CD4-positive, alpha-beta T cell treated with Interleukin-4 for 1 hour (primary cell): ENCODE data around the gene KCTD17.
A peak's percentile ranks its signal among the peaks of the same experiment; 100 is the strongest.

Experiments used
- DNase-seq, 2 donors: peaks; one replicate each; pipeline ENCODE4 v3.0.0-alpha.2; 2020 to 2022

The KCTD17 gene

DNA sequence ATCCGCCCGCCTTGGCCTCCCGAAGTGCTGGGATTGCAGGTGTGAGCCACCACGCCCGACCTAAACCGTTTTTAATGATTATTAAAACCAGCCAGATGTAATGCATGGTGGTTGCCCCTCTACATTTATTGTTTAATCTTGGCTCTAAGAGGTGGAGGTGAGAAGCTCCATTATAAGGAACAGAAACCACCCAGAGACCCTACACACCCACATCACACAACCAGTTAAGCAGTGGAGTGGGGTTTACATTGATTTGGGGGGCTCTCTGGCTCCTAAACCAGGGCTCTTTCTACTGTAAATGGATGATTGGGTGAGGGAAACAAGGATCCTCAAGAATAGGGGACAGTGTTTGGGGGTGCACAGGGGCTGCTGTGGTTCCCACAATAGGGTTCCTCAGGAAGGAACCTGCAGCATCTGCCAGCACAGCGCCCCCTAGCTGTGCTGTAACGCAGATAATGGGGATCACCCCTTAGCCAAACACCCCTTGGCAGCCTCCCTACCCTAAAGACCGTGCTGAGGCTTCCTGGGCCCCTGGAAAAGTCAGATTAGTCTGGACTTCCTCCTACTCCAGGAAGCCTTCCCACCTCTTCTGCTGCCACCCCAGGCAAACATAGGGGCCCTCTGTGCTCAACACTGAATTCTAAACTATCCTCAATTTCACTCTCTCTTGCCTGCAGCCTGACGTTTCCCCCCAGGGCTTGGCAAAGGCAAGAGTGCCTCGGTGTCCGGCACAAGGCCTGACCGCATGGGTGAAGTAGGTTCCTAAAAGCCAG lies 29.6 kb upstream of the KCTD17 start:
- DNase-seq = peak; percentile 53 to 63

GRCh38 chr22:37022483-37023337 lies 28.8 kb upstream of the KCTD17 start:
- no peak for DNase-seq

DNA sequence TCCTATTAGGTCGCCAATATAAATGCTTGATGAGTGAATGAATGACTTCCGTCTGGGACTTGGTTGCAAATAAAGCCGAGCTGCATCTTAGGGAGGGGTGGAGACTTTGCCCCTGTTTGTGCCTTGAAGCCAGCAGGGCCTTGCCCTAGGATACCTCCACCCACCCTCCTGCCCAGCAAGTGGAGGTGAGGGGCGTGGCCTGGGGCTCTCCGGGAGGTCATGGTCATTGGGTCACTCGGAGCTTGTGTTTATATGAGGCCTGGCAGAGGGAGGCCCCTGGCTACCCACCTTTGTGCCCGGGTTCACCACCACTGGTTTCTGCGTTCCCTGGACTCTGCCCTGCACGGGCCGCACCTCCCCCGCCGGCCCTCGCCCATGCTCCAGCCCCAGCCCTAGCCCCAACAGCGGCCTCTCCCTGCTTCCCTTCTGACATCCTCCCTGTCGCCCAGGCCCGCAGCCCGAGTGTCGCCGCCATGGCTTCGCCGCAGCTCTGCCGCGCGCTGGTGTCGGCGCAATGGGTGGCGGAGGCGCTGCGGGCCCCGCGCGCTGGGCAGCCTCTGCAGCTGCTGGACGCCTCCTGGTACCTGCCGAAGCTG lies 27.7 kb upstream of the KCTD17 start:
- DNase-seq = no peak

DNA sequence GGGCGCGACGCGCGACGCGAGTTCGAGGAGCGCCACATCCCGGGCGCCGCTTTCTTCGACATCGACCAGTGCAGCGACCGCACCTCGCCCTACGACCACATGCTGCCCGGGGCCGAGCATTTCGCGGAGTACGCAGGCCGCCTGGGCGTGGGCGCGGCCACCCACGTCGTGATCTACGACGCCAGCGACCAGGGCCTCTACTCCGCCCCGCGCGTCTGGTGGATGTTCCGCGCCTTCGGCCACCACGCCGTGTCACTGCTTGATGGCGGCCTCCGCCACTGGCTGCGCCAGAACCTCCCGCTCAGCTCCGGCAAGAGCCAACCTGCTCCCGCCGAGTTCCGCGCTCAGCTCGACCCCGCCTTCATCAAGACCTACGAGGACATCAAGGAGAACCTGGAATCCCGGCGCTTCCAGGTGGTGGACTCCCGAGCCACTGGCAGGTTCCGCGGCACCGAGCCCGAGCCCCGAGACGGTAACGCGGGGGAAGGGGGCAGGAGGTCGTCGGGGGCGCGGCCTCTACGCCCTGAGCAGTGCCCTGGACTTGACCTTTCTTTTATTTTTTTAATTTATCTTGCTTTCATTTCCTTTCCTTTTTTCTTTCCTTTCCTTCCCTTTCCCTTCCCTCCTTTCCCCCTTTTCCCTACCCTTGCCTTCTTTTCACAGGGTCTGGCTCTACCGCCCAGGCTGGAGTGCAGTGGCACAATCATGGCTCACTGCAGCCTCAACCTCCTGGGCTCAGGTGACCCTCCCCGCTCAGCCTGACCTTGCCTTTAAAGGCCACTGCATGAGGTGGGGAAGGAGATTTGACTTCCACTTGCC lies 27.0 kb upstream of the KCTD17 start:
- no peak for DNase-seq

DNA sequence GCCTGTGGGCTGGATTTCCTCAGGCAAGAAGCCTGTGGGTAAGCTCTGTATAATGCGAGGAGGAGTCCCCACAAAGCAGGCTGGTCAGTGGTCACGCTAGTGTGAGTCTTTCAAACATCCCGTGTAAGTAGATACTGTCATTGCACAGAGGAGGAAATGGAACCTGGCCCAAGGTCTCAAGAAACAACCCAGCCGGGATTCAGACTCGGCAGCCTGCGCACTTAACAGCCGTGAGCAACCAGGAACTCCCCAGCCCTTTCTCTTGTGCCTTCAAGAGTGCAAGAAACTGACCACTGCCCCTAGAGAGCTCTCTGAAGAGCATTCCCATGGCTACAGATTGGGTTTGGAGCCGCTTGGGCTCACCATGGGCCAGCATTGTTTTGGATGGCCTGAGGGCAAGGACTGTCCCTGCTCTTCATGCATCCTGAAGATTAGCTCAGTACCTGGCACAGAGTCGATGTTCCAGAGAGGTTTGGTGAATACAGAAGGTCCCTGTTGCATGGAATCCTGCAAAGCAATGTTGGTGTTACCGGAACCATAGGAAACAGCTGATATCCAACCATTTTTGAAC lies 26.0 kb upstream of the KCTD17 start:
- no peak for DNase-seq

GRCh38 chr22:37026325-37026724 lies 25.2 kb upstream of the KCTD17 start:
- DNase-seq = no peak

DNA sequence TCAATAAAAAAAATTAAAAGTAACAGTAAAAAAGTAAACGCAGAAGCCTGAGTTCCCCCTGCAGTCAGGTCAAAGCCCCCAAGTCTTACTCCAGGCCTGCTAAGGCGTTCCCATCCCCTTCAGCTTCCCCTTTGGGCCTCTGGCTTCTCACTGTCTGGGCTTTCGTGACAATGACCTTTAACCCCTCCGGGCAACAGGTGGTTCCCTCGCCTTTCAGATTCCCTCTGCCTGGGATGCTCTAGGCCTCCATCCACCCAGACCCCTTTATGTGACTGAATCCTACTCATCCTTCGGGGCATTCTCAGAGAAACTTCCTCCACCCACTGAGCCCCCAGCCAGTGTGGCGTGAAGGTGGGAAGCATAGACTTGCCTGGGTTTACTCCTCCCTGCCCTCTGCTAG lies 24.0 kb upstream of the KCTD17 start:
- DNase-seq = no peak

DNA sequence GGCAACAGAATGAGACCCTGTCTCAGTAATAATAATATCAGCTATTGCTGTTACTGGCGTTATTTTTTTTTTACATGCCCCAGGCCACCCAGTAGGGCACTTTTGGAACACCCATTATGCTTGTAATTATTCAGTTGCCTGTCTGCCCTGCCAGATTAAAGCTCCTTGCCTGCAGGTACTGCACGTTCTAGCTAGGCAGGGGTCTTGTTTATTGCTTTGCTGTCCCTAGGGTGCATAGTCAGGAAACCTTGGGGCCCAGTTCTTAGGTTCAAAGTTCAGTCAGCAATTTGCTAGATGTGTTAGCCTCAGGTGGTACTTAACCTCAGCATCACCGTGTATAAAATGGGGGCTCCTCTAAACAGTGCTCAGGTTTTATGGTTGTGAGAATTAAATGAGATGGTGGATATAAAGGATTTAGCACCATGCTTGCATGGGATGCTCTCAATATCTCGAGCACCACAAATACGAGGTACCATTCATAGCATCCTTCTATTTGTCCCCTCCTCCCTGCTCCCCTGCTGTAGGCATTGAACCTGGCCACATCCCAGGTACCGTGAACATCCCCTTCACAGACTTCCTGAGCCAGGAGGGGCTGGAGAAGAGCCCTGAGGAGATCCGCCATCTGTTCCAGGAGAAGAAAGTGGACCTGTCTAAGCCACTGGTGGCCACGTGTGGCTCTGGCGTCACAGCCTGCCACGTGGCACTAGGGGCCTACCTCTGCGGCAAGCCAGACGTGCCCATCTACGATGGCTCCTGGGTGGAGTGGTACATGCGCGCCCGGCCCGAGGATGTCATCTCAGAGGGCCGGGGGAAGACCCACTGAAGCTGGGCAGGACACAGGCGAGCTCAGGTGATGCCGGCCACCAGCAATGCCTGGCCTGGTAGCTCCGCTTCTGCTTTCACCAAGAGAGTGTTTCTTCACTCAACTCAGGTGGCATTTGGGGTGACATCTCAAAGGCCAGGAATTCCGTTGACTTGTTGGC lies 22.6 kb upstream of the KCTD17 start:
- no peak for DNase-seq

DNA sequence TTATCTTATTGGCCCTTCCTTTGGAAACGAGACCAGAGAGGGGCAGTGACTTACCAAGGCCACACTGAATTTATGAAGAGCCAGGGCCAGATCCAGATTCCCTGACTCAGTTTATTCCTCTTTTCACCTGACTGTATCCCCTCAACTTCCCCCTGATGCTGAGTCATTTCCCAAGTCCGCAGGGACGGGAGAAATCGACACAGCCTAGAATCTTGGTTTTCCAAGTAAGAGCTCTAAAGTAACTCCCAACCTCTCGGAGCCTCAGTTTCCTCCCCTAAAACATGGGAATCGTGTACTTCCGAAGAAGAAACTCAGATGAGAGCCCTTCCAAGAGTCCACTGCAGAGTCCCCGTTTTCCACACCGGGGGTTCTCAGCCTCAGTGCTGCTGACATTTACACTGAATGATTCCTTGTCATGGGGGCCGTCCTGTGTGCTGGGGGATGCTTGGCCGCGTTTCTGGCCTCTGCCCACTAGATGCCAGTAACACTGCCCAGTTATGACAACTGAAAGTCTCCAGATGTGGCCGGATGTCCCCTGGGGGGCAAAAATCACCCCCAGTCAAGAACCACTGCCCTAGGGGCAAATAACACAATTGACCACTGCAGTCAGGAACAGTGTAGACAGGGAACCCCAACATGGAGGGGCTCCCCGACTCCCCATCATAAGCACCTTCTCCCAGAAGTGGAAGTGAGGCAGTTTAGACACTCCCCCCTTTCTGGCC lies 20.8 kb upstream of the KCTD17 start:
- DNase-seq = no peak

DNA sequence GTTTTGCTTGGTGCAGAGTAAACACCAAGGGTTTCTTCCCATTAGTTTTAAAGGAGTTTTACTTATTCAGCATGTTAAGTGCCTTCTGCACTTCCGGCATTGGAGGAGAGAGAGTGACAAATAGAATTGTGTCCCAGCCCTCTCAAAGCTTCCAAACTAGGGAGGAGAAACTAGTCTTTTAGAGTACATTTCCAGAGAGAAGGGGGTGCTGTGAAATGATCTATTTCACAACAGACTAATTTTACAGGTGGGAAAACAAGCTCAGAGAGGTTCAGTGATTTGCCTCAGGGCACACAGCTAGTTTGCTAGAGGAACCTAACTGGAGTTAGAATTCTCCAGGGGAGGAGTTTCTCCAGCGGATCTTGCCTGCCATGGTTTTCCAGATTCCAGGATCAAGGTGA lies 19.4 kb upstream of the KCTD17 start:
- no peak for DNase-seq

DNA sequence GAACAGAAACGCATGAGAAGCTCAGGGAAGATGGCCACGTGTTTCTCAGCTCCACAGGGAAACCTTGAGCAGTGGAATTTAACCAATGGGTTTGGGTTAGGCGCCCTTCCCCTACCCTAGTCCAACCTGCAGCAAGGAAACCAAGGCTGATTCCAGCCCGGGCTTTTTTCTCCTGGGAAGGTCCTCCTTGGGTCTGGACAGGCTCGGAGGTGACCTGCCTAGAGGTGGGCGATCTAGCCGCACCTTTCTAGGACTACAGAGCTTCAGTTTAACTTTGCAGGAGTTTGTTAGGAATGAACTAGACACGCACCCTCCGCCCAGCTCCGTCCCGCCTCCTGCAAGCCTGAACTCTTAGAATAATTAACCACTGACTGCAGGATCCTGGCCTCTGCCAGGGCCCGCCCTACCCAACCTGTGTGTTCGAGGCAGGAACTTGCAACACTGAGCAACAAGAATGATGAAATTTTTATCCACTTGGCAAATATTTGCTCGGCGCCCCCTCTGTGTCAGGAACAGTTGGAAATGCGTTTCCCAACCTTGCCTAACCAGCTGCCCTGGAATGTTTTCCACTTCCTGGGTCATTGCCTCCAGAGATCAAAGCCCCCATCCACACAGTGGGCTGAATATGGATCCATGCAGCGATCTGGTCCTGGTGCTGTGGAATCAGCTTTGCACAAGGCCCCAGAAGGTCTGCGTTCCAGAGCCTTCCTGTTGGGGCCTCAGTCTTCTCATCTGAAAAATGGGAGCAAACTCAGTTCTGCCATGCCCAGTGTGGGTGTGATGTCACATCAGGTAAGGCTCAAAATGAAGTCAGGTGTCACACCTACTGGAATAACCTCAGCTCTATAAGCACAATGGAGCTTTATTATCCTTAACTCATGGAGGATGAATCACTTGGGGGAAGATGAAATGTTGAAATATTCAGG lies 18.7 kb upstream of the KCTD17 start:
- no peak for DNase-seq

GRCh38 chr22:37033605-37034430 lies 17.7 kb upstream of the KCTD17 start:
- no peak for DNase-seq

DNA sequence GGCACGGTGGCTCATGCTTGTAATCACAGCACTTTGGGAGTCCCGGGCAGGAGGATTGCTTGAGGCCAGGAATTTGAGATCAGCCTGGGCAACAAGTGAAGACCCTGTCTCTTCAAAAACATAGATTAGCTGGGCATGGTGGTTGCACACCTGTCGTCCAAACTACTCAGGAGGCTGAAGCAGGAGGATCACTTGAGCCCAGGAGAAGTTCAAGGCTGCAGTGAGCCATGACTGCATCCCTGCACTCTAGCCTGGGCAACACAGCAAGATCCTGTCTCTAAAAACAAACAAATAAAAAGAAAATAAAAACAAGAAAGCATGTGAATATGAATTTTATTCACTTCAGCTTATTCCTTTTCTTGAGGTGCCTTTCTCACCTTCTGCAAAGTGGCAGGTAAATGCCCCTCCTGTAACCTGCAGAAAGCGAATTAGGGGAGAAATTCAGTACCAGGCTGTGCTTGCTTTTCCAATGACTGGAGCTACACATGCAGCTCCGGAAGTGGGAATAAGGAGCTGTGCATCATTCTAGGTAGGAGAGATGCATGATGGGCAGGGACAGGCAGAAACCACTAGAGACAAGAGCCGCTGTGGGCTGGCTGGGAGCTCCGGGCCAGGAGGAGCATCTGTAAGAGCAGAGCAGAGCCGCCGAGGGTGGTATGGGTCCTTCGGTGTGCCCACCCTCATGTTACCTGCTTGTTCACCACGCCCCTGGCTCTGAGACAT lies 14.7 kb upstream of the KCTD17 start:
- no peak for DNase-seq

DNA sequence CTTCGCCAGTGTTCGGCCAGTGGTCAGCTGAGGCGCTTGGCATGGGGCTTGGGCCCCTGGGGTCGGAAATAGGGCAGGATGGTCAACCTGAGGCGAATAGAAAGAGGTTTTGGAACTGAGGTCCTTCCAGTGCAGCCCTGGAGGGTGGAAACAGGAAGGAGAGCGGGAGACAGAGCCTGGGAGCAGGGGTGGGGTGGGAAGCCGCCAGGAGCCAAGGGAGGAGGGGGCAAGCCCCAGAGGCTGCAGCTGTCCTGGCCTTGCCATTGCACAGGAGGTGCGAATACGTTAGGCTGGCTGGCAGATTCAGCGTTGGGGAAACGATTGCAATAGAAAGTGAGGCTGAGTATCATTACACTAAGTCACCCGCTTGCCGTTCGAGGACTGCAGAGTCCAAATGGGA lies 13.9 kb upstream of the KCTD17 start:
- no peak for DNase-seq

DNA sequence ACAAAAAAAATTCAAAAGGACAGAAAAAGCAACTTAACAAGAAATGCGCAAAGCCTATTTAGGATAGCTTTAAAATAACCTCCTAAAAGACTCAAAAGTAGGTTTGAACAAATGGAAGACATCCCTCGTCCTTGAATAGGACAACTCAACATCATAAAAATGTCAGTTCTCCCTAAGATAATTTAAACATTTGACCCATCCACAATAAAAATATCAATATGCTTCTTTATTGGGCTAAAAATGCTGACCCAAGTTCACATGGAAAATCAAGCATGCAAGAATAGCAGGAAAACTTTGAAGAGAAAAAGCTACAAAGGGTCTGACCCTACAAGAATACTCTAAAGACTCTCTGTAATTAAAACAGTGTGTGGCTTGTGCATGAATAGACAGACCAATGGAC lies 12.1 kb upstream of the KCTD17 start:
- no peak for DNase-seq

DNA sequence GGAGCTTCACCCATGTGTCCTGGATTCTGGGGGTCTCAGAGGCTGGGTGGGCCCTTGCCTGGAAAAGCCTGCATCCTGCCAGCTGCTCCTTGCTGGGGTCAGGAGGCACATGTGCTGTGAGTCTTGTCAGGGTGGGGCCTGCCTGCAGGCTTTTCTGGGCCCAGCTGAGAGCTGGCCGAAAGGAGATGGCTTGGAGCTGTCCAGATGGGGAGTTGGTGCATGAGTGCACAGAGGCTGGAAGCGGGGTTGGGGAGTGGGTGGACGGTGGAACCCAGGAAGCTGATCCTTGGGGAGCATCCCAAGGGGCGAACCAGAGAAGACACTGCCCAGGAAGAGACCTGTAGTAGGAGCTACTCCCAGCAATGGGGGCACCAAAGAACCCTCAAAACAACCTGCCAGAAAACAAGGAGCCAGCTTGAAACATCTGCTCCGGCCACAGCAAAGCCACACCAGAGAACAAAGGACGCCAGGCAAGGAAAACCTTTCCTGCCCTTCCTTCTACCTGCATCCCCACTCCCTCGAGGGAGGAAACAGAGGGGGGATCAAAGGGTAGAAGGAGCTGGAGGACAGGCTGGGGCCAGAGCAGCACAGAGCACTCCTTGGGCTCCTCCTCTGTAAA lies 8.2 kb upstream of the KCTD17 start:
- no peak for DNase-seq

GRCh38 chr22:37043828-37044538 lies 7.6 kb upstream of the KCTD17 start:
- DNase-seq = peak; percentile 40 to 57
